Mucosa of stomach (tissue), 1 donor: ENCODE data around the gene LRP11.
"Not testable (repeated sequence)": the region's sequence is repeated elsewhere in the genome, so short reads cannot be mapped to it uniquely, and the experiment has no call there.

Experiments
- H3K27me3 ChIP-seq: one replicate; pipeline ENCODE4 v1.7.0; 2013; ENCODE audit warnings: mild to moderate bottlenecking, low read length; ENCODE audit not compliant: control insufficient read depth, insufficient read depth
- H3K36me3 ChIP-seq: one replicate; pipeline ENCODE4 v1.7.0; 2013; ENCODE audit warnings: low read length; ENCODE audit not compliant: control insufficient read depth, insufficient read depth
- H3K4me1 ChIP-seq: one replicate; pipeline ENCODE4 v1.7.0; 2013; ENCODE audit warnings: mild to moderate bottlenecking, low read length; ENCODE audit not compliant: control insufficient read depth, insufficient read depth
- H3K4me3 ChIP-seq: one replicate; pipeline ENCODE4 v1.7.0; 2013; ENCODE audit warnings: low read length
- H3K9ac ChIP-seq: one replicate; pipeline ENCODE4 v1.7.0; 2013; ENCODE audit warnings: mild to moderate bottlenecking, low read length, moderate library complexity
- H3K9me3 ChIP-seq: one replicate; pipeline ENCODE4 v1.7.0; 2013; ENCODE audit warnings: mild to moderate bottlenecking, low read length, moderate library complexity; ENCODE audit not compliant: control insufficient read depth
- donor health status: Pancreatic carcinoma.

Gene LRP11

GRCh38 chr6:149895833-149896271, 31.7 kb upstream of the LRP11 start:
- H3K9ac ChIP-seq: no peak overlapping the region

GRCh38 chr6:149895048-149895590, 31.0 kb upstream of the LRP11 start:
- peaks cover 35% of the 10 kb centered on the region for H3K4me1 ChIP-seq
- no peak overlapping the region for H3K4me3 ChIP-seq
- H3K9ac ChIP-seq: no peak overlapping the region
- no peaks in the 10 kb centered on the region for H3K9me3 ChIP-seq
- no peaks in the 10 kb centered on the region for H3K36me3 ChIP-seq
- no peaks in the 10 kb centered on the region for H3K27me3 ChIP-seq

More at GRCh38 chr6:149895833-149896271, 31.7 kb upstream of the LRP11 start:
- Histone ChIP-seq H3K27me3 (no peaks in the 10 kb centered on the region), H3K36me3 (no peaks in the 10 kb centered on the region), H3K4me1 (peaks cover 35% of the 10 kb centered on the region), H3K4me3 (no peak overlapping the region), H3K9me3 (no peaks in the 10 kb centered on the region)

GRCh38 chr6:149891864-149892263, 27.7 kb upstream of the LRP11 start:
- H3K36me3 ChIP-seq, H3K4me3 ChIP-seq, H3K27me3 ChIP-seq, H3K9ac ChIP-seq, H3K9me3 ChIP-seq: not testable (repeated sequence)
- H3K4me1 ChIP-seq: peaks cover 23% of the 10 kb centered on the region

GRCh38 chr6:149891259-149891658, 27.1 kb upstream of the LRP11 start:
- Histone ChIP-seq H3K4me1 (peaks cover 17% of the 10 kb centered on the region), H3K9ac (no peak overlapping the region), H3K27me3 (no peaks in the 10 kb centered on the region), H3K4me3 (no peak overlapping the region), H3K9me3 (no peaks in the 10 kb centered on the region), H3K36me3 (no peaks in the 10 kb centered on the region)

GRCh38 chr6:149890629-149891045, 26.5 kb upstream of the LRP11 start:
- H3K4me1 ChIP-seq: peaks cover 11% of the 10 kb centered on the region

GRCh38 chr6:149889326-149889725, 25.2 kb upstream of the LRP11 start:
- Histone ChIP-seq H3K27me3 (no peaks in the 10 kb centered on the region), H3K36me3 (no peaks in the 10 kb centered on the region), H3K9me3 (no peaks in the 10 kb centered on the region), H3K9ac (no peak overlapping the region), H3K4me1 (no peaks in the 10 kb centered on the region), H3K4me3 (no peak overlapping the region)

More at GRCh38 chr6:149890629-149891045, 26.5 kb upstream of the LRP11 start:
- Histone ChIP-seq H3K4me3 (no peak overlapping the region), H3K27me3 (no peaks in the 10 kb centered on the region), H3K9ac (no peak overlapping the region), H3K9me3 (no peaks in the 10 kb centered on the region), H3K36me3 (no peaks in the 10 kb centered on the region)

- no peaks in the 10 kb centered on the region for H3K9me3 ChIP-seq
- no peaks in the 10 kb centered on the region for H3K36me3 ChIP-seq
- peaks cover 4% of the 10 kb centered on the region for H3K27me3 ChIP-seq
- no peaks in the 10 kb centered on the region for H3K4me1 ChIP-seq
- no peak overlapping the region for H3K4me3 ChIP-seq
- H3K9ac ChIP-seq: no peak overlapping the region
Measured at GRCh38 chr6:149888659-149889058, 24.5 kb upstream of the LRP11 start.

GRCh38 chr6:149888093-149888492, 23.9 kb upstream of the LRP11 start:
- Histone ChIP-seq H3K4me3 (no peak overlapping the region), H3K9ac (no peak overlapping the region), H3K27me3 (peaks cover 5% of the 10 kb centered on the region), H3K4me1 (no peaks in the 10 kb centered on the region), H3K36me3 (no peaks in the 10 kb centered on the region), H3K9me3 (no peaks in the 10 kb centered on the region)

GRCh38 chr6:149887343-149887742, 23.2 kb upstream of the LRP11 start:
- Histone ChIP-seq H3K9me3 (no peaks in the 10 kb centered on the region), H3K36me3 (no peaks in the 10 kb centered on the region), H3K4me1 (no peaks in the 10 kb centered on the region), H3K27me3 (peaks cover 5% of the 10 kb centered on the region), H3K9ac (no peak overlapping the region), H3K4me3 (no peak overlapping the region)

GRCh38 chr6:149885888-149886287, 21.7 kb upstream of the LRP11 start:
- Histone ChIP-seq H3K4me3 (no peak overlapping the region), H3K9me3 (no peaks in the 10 kb centered on the region), H3K4me1 (no peaks in the 10 kb centered on the region), H3K27me3 (peaks cover 5% of the 10 kb centered on the region), H3K9ac (no peak overlapping the region), H3K36me3 (no peaks in the 10 kb centered on the region)

GRCh38 chr6:149884617-149885016, 20.5 kb upstream of the LRP11 start:
- Histone ChIP-seq H3K4me1 (no peaks in the 10 kb centered on the region), H3K36me3 (no peaks in the 10 kb centered on the region), H3K9me3 (no peaks in the 10 kb centered on the region), H3K4me3 (no peak overlapping the region), H3K27me3 (peaks cover 5% of the 10 kb centered on the region), H3K9ac (no peak overlapping the region)

- Histone ChIP-seq H3K9ac (no peak overlapping the region), H3K36me3 (no peaks in the 10 kb centered on the region), H3K27me3 (peaks cover 5% of the 10 kb centered on the region), H3K4me3 (no peak overlapping the region), H3K9me3 (no peaks in the 10 kb centered on the region), H3K4me1 (no peaks in the 10 kb centered on the region)
Measured at GRCh38 chr6:149884215-149884614, 20.1 kb upstream of the LRP11 start.

GRCh38 chr6:149881860-149882259, 17.7 kb upstream of the LRP11 start:
- Histone ChIP-seq H3K4me3 (no peak overlapping the region), H3K36me3 (no peaks in the 10 kb centered on the region), H3K27me3 (peaks cover 5% of the 10 kb centered on the region), H3K4me1 (no peaks in the 10 kb centered on the region), H3K9ac (no peak overlapping the region), H3K9me3 (no peaks in the 10 kb centered on the region)
